ENCODE data around the gene CAMK2B.

DNA sequence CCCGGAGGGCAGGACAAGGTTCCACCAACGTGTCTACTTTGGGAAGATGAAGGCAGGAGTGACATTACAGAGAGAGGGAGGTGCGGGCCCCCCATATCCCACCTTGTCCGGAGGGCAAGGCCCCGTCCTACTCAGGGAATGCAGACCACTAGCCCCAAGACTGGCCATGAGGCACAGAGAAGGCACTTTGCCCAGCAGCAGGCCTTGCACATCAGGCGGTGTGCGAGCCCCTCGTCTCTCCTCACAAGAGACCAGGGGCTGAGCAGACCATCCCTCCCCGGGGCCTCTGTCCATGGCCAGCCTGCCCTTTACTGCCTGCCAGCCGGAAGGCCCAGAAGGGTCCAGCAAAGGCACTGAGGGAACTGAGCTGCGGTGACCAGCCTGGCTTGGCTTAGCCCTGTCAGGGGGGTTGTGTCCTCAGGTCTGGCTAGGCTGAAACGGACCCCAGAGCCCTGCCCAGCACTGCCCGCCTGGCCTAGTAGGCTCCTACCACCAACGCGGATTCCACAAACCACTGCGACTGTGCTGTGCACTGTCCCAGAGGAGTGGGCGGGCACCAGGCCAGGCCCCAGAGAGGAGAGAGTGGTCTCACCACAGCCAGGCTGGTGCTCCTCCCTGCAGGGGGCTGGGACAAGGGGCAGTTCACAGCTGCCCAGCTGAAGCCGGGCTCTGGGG, 16.7 kb downstream of the CAMK2B start:
- TF ChIP-seq EZH2 (IDR thresholded peaks at IDR 0.05; ENCODE audit: borderline replicate concordance, low read depth, low read length, poor library complexity, severe bottlenecking) = no peak
- TF ChIP-seq, protein P1, sequence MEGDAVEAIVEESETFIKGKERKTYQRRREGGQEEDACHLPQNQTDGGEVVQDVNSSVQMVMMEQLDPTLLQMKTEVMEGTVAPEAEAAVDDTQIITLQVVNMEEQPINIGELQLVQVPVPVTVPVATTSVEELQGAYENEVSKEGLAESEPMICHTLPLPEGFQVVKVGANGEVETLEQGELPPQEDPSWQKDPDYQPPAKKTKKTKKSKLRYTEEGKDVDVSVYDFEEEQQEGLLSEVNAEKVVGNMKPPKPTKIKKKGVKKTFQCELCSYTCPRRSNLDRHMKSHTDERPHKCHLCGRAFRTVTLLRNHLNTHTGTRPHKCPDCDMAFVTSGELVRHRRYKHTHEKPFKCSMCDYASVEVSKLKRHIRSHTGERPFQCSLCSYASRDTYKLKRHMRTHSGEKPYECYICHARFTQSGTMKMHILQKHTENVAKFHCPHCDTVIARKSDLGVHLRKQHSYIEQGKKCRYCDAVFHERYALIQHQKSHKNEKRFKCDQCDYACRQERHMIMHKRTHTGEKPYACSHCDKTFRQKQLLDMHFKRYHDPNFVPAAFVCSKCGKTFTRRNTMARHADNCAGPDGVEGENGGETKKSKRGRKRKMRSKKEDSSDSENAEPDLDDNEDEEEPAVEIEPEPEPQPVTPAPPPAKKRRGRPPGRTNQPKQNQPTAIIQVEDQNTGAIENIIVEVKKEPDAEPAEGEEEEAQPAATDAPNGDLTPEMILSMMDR (conservative IDR thresholded peaks at IDR 0.05; ENCODE audit: low read depth, low read length) = no peak
